DMS53 treated with DMSO at 0.1 percent for 48 hours (cell line): Measurements from ENCODE around the gene ADAMTSL1.
"Not testable (repeated sequence)": the region's sequence is repeated elsewhere in the genome, so short reads cannot be mapped to it uniquely, and the experiment has no call there.

ENCODE experiments used
- DNase-seq: peaks from one replicate; lab custom pipeline; 2025; ENCODE audit not compliant: unreplicated experiment; lab: John Stamatoyannopoulos, UW

Gene ADAMTSL1

GRCh38 chr9:18849890-18850677 is 376.1 kb downstream of the ADAMTSL1 start:
- no peak for DNase-seq

GRCh38 chr9:18851069-18851795 is 377.3 kb downstream of the ADAMTSL1 start:
- DNase-seq, result no peak

- DNase-seq, result no peak
Observed at GRCh38 chr9:18855656-18856055, 381.7 kb downstream of the ADAMTSL1 start.

GRCh38 chr9:18857334-18857733 is 383.4 kb downstream of the ADAMTSL1 start:
- DNase-seq, result no peak

GRCh38 chr9:18857769-18858168 is 383.8 kb downstream of the ADAMTSL1 start:
- no peak for DNase-seq

- DNase-seq, result no peak
Observed at GRCh38 chr9:18861609-18862544, 387.9 kb downstream of the ADAMTSL1 start.

GRCh38 chr9:18863791-18864190 is 389.8 kb downstream of the ADAMTSL1 start:
- no peak for DNase-seq

- DNase-seq, result no peak
Observed at GRCh38 chr9:18864516-18864915, 390.6 kb downstream of the ADAMTSL1 start.

- DNase-seq, result no peak
Observed at GRCh38 chr9:18865542-18865941, 391.6 kb downstream of the ADAMTSL1 start.

- DNase-seq, result no peak
Observed at GRCh38 chr9:18866121-18866831, 392.3 kb downstream of the ADAMTSL1 start.

GRCh38 chr9:18869725-18870124 is 395.8 kb downstream of the ADAMTSL1 start:
- DNase-seq, result no peak

- no peak for DNase-seq
Observed at GRCh38 chr9:18874069-18874468, 400.1 kb downstream of the ADAMTSL1 start.

- not testable (repeated sequence) for DNase-seq
Observed at GRCh38 chr9:18874990-18875389, 401.0 kb downstream of the ADAMTSL1 start.

- DNase-seq, result no peak
Observed at GRCh38 chr9:18877984-18878383, 404.0 kb downstream of the ADAMTSL1 start.

GRCh38 chr9:18881758-18882157 is 407.8 kb downstream of the ADAMTSL1 start:
- DNase-seq, result no peak

GRCh38 chr9:18887546-18887945 is 413.6 kb downstream of the ADAMTSL1 start:
- DNase-seq, result no peak

- no peak for DNase-seq
Observed at GRCh38 chr9:18888290-18888689, 414.3 kb downstream of the ADAMTSL1 start.

GRCh38 chr9:18889550-18889949 is 415.6 kb downstream of the ADAMTSL1 start:
- DNase-seq, result no peak

GRCh38 chr9:18890372-18890771 is 416.4 kb downstream of the ADAMTSL1 start:
- DNase-seq, result no peak

- DNase-seq, result no peak
Observed at GRCh38 chr9:18891946-18892670, 418.2 kb downstream of the ADAMTSL1 start.
